GM03348 (cell line): Measurements from ENCODE around the gene CC2D2A.
"Not testable (repeated sequence)": the region's sequence is repeated elsewhere in the genome, so short reads cannot be mapped to it uniquely, and the experiment has no call there.

ENCODE experiments used
- DNase-seq: peaks from one replicate; pipeline ENCODE4 v3.0.0; 2012; ENCODE audit warnings: low spot score

Gene CC2D2A

DNA sequence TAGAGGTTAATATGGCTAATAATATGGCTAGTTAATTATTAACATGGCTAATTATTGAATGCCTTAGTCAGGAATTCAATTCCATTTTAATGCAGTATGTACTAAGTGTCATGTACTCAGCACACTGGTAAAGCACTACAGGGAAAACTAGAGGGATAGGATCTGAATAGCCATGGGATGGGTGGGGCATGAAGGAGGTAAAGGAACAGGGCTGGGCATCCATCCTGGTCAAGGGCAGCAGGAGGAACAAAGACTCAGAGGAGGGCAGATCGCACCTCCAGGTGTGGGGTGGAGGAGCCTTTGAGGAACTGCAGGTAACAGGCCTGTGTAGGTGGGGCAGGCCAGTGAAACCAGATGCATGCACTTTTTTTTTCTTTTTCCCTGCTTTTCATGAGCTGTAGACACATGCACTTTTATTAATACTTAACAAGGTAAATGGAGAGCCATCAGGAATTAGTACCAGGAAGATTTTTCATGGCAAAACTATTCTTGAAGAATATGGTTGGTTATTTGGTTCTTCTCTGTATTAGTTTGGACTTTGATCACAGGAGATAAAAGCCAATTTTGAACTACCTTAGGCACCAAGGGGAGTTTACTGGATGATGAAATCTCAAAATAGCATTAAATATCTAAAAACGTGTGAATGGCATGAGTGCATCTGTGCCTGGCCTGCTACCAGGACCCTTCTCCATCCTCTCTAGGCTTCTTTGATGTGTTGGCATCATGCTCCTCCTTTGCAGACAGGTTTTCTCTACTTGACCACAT, 88.3 kb downstream of the CC2D2A start:
- DNase-seq: no peak

DNA sequence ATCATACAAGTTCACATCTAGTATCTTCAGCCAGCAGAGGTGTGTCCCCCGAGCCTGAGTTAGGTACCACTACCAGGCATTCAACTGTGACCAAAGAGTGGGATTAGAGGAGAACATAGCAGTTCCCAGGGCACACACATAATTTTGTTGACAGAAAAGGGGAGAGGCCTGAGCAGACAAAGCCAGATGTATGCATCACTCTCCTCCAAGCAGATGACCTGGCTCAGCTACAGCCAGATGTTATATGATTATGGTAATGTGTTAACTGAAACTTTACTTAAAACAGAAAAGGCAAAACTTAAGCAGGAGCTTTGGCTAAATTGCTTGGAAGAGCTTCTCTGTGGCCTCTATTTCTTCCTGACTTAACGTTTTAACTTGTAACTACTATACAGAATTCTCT, 88.9 kb downstream of the CC2D2A start:
- no peak for DNase-seq

DNA sequence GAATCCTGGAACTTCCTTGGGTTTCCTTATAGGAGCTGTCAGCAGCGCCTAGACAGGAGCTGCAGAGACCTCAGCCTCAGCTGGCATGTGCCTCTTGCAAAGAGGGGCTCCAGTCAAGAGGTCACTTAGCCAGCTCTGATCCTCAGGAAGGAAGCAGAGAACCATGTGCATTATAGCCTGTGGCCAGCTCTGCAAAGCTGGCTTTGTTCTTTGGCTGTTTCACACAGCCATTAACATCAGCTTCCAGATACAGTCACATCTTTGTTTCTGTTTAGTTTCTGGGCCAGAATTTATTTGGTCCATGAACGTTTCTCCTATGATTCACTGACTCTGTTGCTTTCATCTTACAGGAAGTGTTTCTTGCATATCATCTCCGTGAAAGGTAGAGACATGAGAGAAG, 92.4 kb downstream of the CC2D2A start:
- DNase-seq: no peak

DNA sequence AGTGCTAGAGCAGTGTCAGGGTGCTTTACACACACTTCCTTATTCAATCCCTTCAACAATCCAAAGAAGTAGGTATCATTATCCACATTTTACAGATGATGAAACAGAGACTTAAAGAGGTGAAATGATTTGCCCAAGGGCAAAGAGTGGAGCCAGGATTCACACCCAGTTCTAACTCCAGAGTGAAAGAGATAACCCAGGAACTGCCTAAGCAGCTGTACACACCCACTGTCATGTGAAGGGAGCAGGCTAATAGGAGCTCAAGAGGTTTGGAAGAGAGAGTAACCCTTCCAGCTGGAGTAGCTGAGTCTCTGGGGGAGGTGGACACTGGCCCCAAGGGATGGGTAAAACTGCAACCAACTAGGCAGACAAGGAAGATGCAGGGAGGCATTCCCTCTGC, 92.9 kb downstream of the CC2D2A start:
- no peak for DNase-seq

DNA sequence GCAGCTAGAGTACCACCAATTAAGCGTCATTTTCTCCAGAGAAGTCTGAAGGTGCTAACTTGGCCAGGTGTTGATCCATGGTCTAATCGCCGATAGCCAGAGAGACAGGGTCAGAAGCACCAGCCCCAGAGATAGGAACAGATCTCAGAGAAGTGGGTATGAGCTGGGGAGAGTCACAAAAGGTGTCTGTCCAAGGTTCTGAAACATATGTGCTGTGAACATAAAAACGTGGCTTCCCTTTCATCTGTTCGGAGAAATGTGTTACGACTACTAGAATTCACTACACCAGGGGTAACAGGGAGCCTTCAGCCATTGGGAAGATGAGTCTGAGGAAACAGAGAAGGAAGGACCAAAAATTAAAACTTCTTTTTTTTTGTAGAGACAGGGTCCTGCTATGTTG, 94.2 kb downstream of the CC2D2A start:
- no peak for DNase-seq

DNA sequence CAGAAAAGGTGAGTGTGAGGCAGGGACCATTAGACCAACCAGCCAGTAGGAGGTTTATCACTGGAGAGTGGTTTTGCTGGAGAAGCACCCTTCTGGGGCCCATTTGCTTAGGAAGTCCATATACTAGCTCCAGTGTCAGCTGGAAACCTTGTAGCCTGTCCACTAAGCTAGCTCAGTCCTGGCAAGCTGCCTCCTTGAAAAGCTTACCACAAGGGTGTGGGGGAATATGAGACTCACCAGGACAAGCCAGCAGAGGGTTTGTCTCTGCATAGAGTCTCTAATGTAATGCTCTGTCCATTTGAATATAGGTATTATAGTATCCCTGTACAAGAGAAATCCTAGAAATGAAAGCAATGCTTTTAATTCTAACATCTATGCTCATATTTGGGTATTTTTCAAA, 99.1 kb downstream of the CC2D2A start:
- DNase-seq: no peak

DNA sequence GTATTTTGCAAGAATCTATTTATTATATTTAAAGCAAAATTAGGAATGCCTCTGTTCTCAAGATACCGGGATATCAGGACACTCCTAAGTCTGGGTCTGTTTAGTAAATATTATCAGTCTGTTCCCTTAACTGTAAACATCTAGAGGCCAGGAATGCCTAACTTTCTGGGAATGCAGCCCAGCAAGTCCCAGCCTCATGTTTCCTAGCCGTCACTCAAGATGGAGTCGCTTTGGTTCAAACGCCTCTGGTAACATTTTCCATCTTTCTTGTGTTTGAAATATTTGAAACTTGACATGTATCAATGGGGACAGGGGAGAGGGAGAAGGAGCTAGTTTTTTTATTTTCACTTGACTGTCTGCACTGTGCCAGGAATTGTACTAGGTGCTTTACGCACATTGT, 100.1 kb downstream of the CC2D2A start:
- DNase-seq: no peak

DNA sequence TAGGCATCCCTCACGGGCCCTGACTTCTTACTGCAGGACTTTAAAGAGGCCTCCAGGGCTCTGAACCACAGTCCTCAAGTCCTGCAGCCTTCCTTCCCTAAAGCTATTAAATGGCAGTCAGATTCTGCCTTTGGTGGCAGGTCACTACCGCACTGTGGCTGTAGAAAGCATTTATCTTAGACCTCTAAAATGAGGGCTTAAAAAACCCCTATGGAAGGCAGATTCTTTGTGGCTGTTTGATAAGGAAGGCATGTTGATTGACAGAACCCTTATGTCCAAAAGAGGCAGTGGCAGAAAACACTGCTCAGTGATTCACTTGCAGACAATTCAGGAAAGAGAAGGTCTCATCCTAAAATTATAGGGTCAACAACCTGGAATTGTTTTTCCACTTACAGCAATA, 106.3 kb downstream of the CC2D2A start:
- DNase-seq: no peak

DNA sequence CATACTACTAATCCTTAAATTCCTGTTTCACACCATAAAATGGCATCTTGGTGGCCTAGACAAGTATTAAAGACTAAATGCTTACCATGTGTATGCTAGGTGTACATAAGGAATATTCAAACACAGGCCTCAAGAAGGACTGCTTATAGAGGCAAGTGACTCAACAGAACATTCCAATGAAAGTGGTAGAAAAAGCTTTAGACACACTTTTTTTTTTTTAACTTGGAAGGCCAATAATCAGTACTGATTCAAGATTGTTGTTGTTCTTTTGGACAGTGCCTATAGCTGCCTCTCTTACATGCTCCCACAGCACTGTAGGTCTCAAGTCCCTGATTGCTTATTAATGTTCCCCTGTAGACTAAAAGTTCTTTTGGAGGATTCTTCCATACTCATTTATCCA, 107.8 kb downstream of the CC2D2A start:
- peak; percentile 23 for DNase-seq

DNA sequence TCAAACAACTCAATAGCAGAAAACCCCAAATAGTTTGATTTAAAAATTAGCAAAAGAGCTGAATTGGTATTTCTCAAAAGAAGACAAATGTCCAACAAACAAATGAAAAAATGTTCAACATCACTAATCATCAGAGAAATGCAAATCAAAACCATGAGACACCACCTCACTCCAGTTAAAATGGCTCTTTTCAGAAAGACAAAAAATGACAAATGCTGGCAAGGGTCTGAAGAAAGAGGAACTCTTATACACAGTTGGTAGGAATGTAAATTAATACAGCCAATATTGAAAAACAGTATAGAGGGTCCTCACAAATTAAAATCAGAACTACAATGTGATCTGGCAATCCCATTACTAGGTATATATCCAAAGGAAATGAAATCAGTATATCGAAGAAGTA, 115.1 kb downstream of the CC2D2A start:
- DNase-seq: no peak

DNA sequence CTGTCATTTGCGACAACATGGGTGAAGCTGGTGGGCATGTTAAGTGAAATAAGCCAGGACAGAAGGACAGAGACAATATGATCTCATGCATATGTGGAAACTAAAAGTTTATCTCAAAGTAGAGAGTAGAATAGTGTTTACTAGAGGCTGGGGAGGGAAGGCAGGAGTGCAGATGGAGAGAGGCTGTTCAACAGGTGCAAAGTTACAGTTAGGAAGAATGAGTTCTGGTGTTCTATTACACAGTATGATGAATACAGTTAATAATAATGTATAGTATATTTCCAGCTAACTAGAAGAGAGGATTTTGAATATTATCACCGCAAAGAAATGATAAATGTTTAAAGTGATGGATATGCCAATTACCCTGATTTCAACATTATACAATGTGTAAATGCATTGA, 115.6 kb downstream of the CC2D2A start:
- DNase-seq: no peak

DNA sequence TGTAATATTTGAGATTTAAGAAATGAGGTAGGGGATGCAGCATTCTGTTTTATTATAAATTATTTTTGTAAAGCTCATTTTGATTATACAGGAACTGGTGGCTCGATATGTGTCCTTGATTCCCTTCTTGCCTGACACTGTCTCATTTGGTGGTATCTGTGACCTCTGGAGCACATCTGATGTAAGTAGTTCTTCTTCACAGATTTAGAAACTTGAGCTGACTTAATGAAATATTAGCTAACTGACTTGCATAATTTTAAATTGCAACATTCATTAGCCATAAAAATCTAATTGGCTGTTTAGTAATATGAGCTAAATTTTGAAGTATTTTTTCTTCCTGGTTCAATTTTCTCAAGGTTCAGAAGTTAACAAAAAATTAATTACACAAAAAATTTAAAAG, 116.4 kb downstream of the CC2D2A start:
- peak; percentile 11 for DNase-seq

DNA sequence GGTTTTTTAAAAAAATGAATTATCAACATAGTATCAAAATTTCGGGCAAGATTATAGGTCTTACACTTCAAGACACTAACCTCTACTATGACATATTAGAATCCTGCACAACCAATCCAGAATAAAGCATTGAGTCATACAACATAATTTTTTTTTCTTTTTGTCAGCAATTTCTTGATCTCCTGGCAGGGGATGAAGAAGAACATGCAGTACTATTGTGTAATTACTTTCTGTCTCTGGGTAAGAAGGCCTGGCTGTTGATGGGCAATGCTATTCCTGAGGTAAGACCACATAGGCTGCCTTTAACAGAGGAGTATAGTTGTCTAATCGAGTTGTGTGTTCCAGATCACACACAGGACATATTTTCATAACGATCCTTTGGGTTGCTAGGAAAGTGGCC, 118.0 kb downstream of the CC2D2A start:
- DNase-seq: peak; percentile 4

DNA sequence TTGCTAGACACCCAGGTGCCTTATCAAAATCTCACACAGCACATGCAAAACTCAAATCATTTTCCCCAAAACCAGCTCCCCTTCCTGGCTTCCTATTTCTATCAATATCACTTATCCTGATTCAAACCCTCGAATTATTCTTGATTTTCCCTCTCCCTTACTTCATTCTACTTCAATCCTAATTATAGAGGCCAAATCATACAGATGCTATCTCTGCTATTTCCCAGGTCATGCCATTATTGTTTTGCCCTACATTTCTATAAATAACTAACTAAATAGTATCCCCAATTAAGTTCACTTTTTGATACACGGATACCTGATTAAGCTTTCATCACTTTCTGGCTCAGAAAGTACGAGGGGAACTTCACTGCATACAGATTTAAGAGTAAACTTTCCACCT, 123.1 kb downstream of the CC2D2A start:
- no peak for DNase-seq

DNA sequence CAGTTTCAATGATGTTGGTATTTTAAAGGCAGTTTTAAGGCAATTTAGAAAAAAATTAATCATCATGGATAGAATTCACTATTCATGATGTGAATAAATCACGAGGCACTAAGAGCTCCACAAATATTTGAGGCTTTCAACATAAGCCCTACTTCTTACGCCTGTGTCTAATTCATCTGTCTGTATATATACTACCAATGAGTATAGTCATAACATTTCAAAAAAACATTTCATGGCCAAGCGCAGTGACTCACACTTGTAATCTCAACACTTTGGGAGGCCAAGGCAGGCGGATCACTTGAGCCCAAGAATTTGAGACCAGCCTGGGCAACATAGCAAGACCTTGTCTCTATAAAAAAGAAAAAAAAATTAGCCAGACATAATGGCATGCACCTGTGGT, 129.0 kb downstream of the CC2D2A start:
- no peak for DNase-seq

DNA sequence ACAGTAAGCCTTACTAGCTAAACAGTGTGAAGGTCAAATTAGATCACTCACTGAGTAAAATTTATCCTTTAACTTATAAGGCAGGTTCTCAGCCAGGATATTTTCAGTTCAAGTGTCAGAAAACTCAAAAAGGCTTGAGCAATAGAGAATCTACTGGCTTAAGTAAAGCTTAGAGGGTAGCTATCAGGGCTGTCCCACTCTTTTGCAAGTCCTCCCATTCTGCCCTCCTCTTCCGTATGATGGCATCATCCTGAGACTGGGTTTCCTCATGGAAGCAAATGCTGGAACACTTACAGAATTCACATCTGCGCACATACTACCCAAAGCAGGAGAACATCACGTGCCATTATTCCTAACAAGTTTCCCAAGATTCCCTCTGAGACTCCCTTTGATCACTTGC, 130.5 kb downstream of the CC2D2A start:
- no peak for DNase-seq

DNA sequence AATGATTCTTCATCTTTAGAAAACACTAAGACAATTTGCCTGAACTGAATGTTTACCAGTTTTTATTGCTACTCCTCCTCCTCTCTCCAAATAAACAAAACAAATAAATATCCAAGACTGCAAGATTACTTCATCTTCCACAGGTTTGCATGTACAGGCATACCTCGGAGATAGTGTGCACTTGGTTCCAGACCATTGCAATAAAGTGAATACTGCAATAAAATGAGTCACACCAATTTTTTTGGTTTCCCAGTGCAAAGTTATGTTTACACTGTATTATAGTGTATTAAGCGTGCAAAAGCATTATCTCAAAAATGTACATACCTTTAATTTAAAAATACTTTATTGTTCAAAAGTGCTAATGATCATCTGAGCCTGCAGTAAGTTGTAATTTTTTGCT, 132.2 kb downstream of the CC2D2A start:
- DNase-seq: no peak

DNA sequence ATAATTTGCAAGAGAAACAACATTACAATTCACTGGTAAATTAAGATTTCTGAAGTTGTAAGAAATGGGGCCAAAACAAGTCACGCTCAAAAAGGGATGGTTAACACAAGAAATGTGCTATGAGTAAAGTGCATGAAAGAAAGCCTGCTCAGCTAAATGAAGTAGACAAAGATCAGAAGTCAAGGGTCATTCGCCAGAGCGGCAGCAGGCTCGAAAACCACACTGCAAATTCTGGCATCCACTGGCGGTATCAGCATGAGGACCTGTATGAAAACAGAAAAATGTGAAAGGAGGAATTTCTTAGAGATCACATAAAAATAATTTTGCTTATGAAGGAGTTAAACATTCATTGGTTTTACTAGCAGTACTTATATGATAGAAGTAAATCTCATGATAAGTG, 135.9 kb downstream of the CC2D2A start:
- DNase-seq: no peak

DNA sequence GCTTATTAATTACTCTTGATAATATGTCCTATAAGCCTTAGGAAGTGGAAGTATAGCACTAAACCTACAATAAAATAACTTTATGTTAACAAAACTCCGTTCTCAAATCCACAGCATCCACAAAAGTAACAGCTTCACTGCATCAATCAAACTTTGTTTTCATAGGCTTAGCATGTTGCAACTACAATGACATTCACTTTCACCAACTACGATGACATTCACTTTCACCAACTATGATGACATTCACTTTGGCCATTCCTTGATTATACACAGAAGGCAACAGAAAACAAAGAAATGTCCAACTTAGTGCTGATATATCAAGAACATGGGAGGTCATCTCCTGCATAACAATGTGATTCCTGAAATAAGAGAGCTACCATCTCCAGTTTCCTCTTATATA, 141.2 kb downstream of the CC2D2A start:
- DNase-seq: no peak

DNA sequence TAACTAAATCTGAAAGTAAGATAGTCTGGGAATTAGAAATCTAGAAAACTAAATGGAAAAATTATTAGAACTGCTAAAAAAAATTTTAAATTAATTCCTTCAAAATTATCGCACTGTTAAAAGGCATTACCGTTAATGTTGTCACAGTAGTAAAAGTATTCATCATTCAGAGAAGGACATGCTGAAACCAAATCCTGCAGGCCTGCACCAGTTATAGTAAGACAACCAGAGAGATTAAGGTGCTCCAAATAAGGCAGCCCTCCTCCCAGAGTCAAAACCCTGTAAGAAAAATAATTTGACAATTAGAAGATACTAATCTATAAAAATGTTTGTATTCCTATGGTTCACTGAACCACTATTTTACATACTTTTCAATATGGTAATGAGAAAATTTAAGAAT, 142.5 kb downstream of the CC2D2A start:
- DNase-seq: no peak

DNA sequence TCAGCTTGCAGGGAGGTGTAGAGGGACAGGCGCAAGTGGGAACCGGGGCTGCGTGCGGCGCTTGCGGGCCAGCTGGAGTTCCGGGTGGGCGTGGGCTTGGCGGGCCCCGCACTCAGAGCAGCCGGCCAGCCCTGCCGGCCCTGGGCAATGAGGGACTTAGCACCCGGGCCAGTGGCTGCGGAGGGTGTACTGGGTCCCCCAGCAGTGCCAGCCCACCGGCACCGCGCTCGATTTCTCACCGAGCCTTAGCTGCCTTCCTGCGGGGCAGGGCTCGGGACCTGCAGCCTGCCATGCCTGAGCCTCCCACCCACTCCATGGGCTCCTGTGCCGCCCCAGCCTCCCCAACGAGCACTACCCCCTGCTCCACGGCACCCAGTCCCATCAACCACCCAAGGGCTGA, 145.2 kb downstream of the CC2D2A start:
- not testable (repeated sequence) for DNase-seq

DNA sequence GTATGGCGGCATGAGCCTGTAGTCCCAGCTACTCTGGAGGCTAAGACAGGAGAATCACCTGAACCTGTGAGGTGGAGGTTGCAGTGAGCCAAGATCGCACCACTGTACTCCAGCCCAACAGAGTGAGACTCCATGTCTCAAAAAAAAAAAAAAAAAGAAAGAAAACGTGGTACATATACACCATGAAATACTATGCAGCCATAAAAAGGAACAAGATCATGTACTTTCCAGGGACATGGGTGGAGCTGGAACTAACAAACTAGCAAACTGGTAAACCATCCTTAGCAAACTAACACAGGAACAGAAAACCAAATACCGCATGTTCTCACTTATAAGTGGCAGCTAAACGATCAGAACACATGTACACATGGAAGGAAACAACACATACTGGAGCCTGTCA, 147.7 kb downstream of the CC2D2A start:
- not testable (repeated sequence) for DNase-seq

DNA sequence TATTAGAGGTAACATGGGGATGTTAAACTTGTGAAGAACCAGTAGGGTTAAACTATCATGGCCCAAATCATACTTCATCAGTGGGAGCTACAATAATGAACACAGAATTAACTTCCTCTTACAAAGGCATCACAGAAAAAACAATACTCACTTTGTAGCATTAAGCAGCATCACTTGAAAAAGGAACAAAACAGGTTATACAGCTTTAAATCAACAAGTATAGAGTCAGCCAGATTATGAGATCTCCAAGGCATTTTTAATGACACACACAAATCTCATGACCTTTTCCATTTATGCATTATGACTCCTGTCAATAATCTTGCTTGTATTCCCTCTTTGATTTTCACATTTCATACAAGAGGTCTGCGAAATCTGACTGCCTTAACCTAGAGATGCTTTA, 167.1 kb downstream of the CC2D2A start:
- DNase-seq: no peak

DNA sequence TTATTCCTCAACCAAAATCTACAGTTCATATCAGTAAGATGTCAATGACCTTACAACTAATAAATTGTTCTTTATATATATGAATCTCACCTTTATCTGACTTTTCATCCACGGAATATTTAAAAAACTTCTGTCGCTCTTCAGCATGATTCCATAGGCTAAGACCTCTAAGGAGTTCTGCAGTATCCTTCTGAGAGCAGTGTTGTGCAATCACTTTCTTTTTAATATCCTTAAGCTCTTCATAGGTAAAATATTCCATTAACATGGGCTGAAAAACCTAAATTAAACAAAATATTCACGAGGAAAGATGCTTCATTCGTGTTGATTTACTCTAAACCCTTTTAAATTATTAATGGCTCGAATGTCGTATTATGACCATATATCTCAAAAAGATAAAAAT, 168.7 kb downstream of the CC2D2A start:
- no peak for DNase-seq

DNA sequence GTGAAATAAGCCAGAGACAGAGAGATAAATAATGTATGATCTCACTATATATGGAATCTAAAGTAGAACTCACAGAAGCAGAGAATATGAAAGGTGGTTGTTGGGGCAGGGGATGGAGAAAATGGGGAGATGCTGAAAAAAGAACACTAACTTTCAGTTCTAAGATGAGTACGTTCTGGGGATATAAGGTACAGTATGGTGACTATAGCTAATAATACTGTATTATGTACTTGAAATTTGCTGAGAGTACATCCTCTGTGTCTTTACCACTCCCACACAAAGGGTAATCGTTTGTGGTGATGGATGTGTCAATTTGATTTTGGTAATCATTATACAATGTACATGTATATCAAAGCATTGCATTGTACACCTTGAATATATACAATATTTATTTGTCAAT, 178.9 kb downstream of the CC2D2A start:
- no peak for DNase-seq
